Activated CD8-positive, alpha-beta memory T cell treated with anti-CD3 and anti-CD28 coated beads, Interleukin-2, amount 10 ng/mL, durations not matched to agents 7 days and 5 days (primary cell): ENCODE results near the gene SIRT6. TPM values are rescaled to one million over a fixed set of nuclear protein-coding genes. Genes with fewer than 3 reads are reported as not detected.
A peak's percentile ranks its signal among the peaks of the same experiment; 100 is the strongest.
"Not testable (repeated sequence)": the region's sequence is repeated elsewhere in the genome, so short reads cannot be mapped to it uniquely, and the experiment has no call there.

Source experiments
- ATAC-seq: fragments of 150-1000 bp; cut with Tn5 transposase; one replicate; pipeline ENCODE4 v1.10.0; 2021; ENCODE audit warnings: moderate library complexity
- CTCF ChIA-PET: fragments of 350-600 bp; sonication (Branson Sonifier 250); formaldehyde crosslinking; loops from one replicate; lab custom pipeline; 2021; ENCODE audit warnings: antibody characterized with exemption; lab: Charles Lee
- DNase-seq: peaks from one replicate; pipeline ENCODE4 v3.0.0-alpha.2; 2020
- H3K27ac Mint-ChIP-seq: one replicate; pipeline ENCODE4 v1.8.0; 2021; ENCODE audit warnings: mild to moderate bottlenecking, mixed read lengths
- H3K27me3 Mint-ChIP-seq: one replicate; pipeline ENCODE4 v1.8.0; 2021; ENCODE audit warnings: mixed read lengths
- H3K36me3 Mint-ChIP-seq: one replicate; pipeline ENCODE4 v1.8.0; 2021; ENCODE audit warnings: mild to moderate bottlenecking, mixed read lengths
- H3K4me1 Mint-ChIP-seq: one replicate; pipeline ENCODE4 v1.8.0; 2021; ENCODE audit warnings: mixed read lengths
- H3K4me3 Mint-ChIP-seq: one replicate; pipeline ENCODE4 v1.8.0; 2021; ENCODE audit warnings: mild to moderate bottlenecking, moderate library complexity, mixed read lengths
- H3K9me3 Mint-ChIP-seq: one replicate; pipeline ENCODE4 v1.8.0; 2022; ENCODE audit warnings: low read depth, mixed read lengths
- total RNA-seq, 2 experiments: library from RNA; stranded (reverse); gene quantifications; one replicate each; pipeline ENCODE4 v1.2.3, GENCODE V29; 2021

The SIRT6 gene
- total RNA-seq, 2 experiments from 2014 or later, result 37.5 to 37.8 TPM

- H3K36me3 Mint-ChIP-seq, result no peaks in the 10 kb centered on the region
- ATAC-seq, result no peak
- H3K27ac Mint-ChIP-seq, result no peak overlapping the region
- peaks cover under 1% of the 10 kb centered on the region for H3K4me1 Mint-ChIP-seq
- no peak overlapping the region for H3K4me3 Mint-ChIP-seq
- DNase-seq, result no peak
- H3K27me3 Mint-ChIP-seq, result peaks cover 8% of the 10 kb centered on the region
- CTCF ChIA-PET, result no interaction called here
- no peaks in the 10 kb centered on the region for H3K9me3 Mint-ChIP-seq
These were observed 48.0 kb downstream of the SIRT6 start for GRCh38 chr19:4134351-4134750.

- H3K36me3 Mint-ChIP-seq, result no peaks in the 10 kb centered on the region
- H3K27me3 Mint-ChIP-seq, result peaks cover 8% of the 10 kb centered on the region
- H3K4me3 Mint-ChIP-seq, result no peak overlapping the region
- DNase-seq, result no peak
- H3K27ac Mint-ChIP-seq, result no peak overlapping the region
- no peaks in the 10 kb centered on the region for H3K9me3 Mint-ChIP-seq
- H3K4me1 Mint-ChIP-seq, result peaks cover 4% of the 10 kb centered on the region
- ATAC-seq, result no peak
- CTCF ChIA-PET, result interaction anchor here (0.6 to 5.3 kb wide), 4 partner anchors 9 to 26 kb away, joined by 3 to 33 read pairs (median 4); no protein-coding TSS in a partner anchor
These were observed 51.5 kb downstream of the SIRT6 start for GRCh38 chr19:4130744-4131438.

- not testable (repeated sequence) for H3K9me3 Mint-ChIP-seq, H3K27me3 Mint-ChIP-seq, DNase-seq, H3K27ac Mint-ChIP-seq, H3K36me3 Mint-ChIP-seq, ATAC-seq, H3K4me3 Mint-ChIP-seq
- peaks cover 10% of the 10 kb centered on the region for H3K4me1 Mint-ChIP-seq
- CTCF ChIA-PET, result interaction anchor here (0.8 to 5.3 kb wide), 3 partner anchors 11 to 55 kb away, joined by 3 to 33 read pairs (median 3); no protein-coding TSS in a partner anchor
These were observed 53.3 kb downstream of the SIRT6 start for GRCh38 chr19:4129050-4129449.

- ATAC-seq, H3K27me3 Mint-ChIP-seq, H3K9me3 Mint-ChIP-seq, H3K36me3 Mint-ChIP-seq, DNase-seq, H3K27ac Mint-ChIP-seq, H3K4me3 Mint-ChIP-seq: not testable (repeated sequence)
- CTCF ChIA-PET, result interaction anchor here (0.6 to 5.3 kb wide), 2 partner anchors 13 to 228 kb away, joined by 3 to 33 read pairs; no protein-coding TSS in a partner anchor
- peaks cover 19% of the 10 kb centered on the region for H3K4me1 Mint-ChIP-seq
These were observed 55.0 kb downstream of the SIRT6 start for GRCh38 chr19:4127322-4127721.

- Mint-ChIP-seq H3K36me3 (peaks cover 7% of the 10 kb centered on the region), H3K4me1 (peaks cover 27% of the 10 kb centered on the region), H3K4me3 (peak overlapping the region; percentile 57), H3K9me3 (no peaks in the 10 kb centered on the region), H3K27ac (peak overlapping the region; percentile 34), H3K27me3 (no peaks in the 10 kb centered on the region)
- ATAC-seq (no peak), DNase-seq (no peak)
- CTCF ChIA-PET, result interaction anchor here (1.0 to 2.6 kb wide), 3 partner anchors 9 to 20 kb away, joined by 3 to 18 read pairs (median 5); no protein-coding TSS in a partner anchor
These were observed 57.7 kb downstream of the SIRT6 start for GRCh38 chr19:4124638-4125037.

Other genes starting within 250 kb of the SIRT6 start
- not detected for gene NMRK2, start 249.5 kb downstream of the SIRT6 start, total RNA-seq
- 10 to 100 TPM; 49.3 to 53.0 TPM for gene DAPK3, start 211.5 kb downstream of the SIRT6 start, total RNA-seq
- gene EEF2, start 197.1 kb downstream of the SIRT6 start, total RNA-seq, result 1,000 to 10,000 TPM; 1,382 to 1,952 TPM
- gene PIAS4, start 174.8 kb downstream of the SIRT6 start, total RNA-seq, result 10 to 100 TPM; 34.0 to 39.4 TPM
- 10 to 100 TPM; 67.4 to 72.6 TPM for gene ZBTB7A, start 115.7 kb downstream of the SIRT6 start, total RNA-seq
- gene MAP2K2, start 58.4 kb downstream of the SIRT6 start, total RNA-seq, result 100 to 1,000 TPM; 201 to 238 TPM
- under 1 TPM in 1 of 2 experiments, not detected in 1; 0.75 TPM for gene CREB3L3, start 28.9 kb downstream of the SIRT6 start, total RNA-seq
- gene ANKRD24, start 126 bp upstream of the SIRT6 start, total RNA-seq, result 1 to 10 TPM in 1 of 2 experiments, under 1 TPM in 1; 0.82 to 1.4 TPM
- gene EBI3, start 47.0 kb upstream of the SIRT6 start, total RNA-seq, result 10 to 100 TPM in 1 of 2 experiments, 1 to 10 TPM in 1; 2.6 to 14.7 TPM
- 10 to 100 TPM; 26.8 to 32.1 TPM for gene YJU2, start 64.5 kb upstream of the SIRT6 start, total RNA-seq
- not detected for gene SHD, start 96.7 kb upstream of the SIRT6 start, total RNA-seq
- 10 to 100 TPM; 29.8 to 40.7 TPM for gene TMIGD2, start 119.8 kb upstream of the SIRT6 start, total RNA-seq
- 10 to 100 TPM; 24.7 to 30.6 TPM for gene FSD1, start 122.0 kb upstream of the SIRT6 start, total RNA-seq
- gene STAP2, start 156.3 kb upstream of the SIRT6 start, total RNA-seq, result 1 to 10 TPM; 8.8 to 9.6 TPM
- 10 to 100 TPM; 24.1 to 25.4 TPM for gene MPND, start 161.0 kb upstream of the SIRT6 start, total RNA-seq
- 10 to 100 TPM; 43.3 to 57.7 TPM for gene SH3GL1, start 218.0 kb upstream of the SIRT6 start, total RNA-seq
- 100 to 1,000 TPM; 118 to 126 TPM for gene CHAF1A, start 220.1 kb upstream of the SIRT6 start, total RNA-seq